Stimulated activated CD4-positive, alpha-beta T cell treated with anti-CD3 and anti-CD28 coated beads, TNF-alpha, amount 100 ng/mL, for 4 hours (primary cell): ENCODE measurements around the gene CACNA2D1.

Experiments
- DNase-seq, 3 experiments: peaks; one replicate each; pipeline ENCODE4 v3.0.0-alpha.2; 2020; ENCODE audit warnings: low read depth in 3 of 3

Gene CACNA2D1

DNA sequence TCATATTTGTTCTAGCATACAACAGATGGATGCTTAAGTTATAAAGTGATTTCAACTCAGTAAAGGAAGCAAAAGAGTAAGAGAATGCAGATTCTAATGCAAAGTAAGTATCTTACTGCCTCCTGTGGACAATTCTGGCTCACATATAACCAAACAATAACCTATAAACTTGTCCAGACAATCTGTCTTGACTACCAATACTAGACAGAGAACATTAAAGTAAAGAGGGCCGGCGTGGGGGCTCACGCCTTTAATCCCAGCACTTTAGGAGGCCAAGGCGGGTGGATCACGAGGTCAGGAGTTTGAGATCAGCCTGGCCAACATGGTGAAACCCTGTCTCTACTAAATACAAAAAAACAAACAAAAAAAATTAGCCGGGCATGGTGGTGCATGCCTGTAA lies 329.3 kb downstream of the CACNA2D1 start:
- no peak for DNase-seq

DNA sequence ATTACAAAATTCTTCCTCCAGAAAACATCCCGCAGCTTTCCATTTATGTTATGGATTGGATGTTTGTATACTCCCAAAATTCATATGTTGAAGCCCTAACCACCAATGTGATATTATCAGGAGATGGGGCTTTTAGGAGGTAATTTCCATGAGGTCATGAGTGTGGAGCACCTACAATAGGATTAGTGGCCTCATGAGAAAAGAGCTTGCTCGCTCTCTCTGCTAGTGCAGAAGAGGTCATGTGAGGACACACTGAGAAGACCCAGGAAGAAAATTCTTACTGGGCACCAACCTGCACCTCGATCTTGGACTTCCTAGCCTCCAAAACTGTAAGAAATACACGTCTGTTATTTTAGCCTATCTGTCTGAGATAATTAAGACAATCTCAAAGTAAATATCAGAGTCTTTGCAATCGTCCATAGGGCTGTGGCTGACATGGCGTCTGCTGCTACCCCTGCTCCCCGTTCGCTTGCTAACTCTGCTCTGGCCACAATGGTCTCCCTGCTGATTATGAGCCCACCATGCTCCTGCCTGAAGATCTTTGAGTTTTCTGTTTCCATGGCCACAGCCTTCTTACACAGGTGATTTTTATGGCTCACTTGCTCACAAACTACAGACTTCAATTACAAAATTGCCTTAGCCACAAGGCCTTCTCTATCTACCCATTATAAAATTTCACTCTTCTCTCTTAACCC lies 333.3 kb downstream of the CACNA2D1 start:
- no peak for DNase-seq

DNA sequence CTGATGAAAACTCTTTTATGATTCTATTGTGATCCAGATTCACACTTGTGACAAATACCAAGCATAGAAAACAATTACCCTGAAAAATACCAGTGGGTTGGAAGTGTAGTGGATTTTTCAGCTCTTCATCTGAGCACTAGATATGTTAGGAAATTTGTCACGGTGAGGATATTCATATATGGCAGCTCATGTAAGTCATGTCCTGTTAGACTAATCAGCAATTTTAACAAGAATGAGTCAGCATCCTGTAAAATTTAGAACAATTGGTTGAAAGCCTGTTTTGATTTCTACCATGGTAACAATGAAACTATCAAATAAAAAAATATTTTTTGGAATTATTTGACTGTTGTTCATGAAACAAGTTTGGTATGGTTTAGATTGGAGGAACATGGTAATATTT lies 334.3 kb downstream of the CACNA2D1 start:
- DNase-seq: no peak

GRCh38 chr7:82106201-82106600 lies 337.4 kb downstream of the CACNA2D1 start:
- no peak for DNase-seq

DNA sequence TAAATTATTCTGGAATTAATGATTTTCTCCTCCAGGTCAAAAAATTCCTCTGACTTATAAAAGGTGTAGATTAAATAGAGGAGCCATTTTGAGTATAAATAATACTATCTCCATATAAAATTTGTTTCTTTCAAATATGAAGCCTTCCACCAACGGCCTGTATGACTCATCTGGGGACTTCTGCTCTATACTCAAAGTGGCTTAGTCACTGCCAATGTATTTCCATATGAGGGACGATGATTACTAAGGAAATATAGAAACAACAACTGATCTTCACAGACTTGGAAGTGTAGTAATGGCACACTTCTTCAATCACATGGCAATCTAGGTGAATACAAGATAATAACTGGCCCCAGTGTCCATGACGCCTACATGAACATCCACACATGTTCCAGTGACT lies 338.1 kb downstream of the CACNA2D1 start:
- DNase-seq: no peak

DNA sequence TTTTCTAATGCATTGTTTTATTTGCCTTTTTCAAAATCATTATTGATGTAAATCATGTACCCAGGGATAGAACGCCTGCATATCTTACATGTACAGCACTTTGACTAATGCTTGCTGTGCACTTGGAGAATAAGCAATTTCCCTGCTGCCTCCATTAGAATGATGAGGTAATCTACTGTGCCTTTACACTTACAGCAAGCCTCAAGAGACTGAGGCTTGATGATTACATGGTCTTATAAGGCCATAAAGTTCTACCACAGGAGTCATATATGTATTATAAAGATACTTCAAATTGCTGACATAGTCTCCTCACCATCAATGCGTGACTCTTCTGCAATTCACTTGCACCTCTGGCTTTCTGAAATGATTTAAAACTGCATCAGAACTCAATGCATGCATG lies 345.2 kb downstream of the CACNA2D1 start:
- DNase-seq: no peak

DNA sequence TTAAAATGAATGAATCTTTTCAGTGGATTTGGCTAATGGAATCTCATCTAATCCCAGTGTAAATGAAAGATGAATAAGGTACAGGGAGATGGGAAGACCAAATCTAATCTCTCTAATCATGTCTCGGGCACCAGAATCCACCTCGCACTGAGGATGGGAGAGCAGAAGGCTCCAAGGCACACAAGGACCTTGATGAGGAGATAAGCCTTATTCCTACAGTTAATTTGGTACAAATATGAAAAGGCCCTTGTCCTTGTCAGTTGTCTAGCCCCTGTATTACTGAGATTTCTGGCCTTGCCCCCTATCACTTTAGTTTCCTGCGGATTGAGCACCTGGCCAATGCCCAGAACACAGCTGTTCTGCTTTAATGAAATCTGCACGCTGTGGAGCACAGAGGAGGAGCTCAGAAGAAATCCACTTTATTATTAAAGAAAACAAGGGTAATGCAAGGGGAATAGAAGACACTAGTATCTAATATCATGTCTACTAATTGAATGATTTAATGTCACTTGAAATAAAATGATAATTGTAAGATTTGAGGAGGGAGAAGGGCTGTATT lies 352.4 kb downstream of the CACNA2D1 start:
- DNase-seq: no peak

- no peak for DNase-seq
Observed at GRCh38 chr7:82087099-82087498, 356.5 kb downstream of the CACNA2D1 start.

- DNase-seq: no peak
Observed at GRCh38 chr7:82085116-82085515, 358.5 kb downstream of the CACNA2D1 start.

DNA sequence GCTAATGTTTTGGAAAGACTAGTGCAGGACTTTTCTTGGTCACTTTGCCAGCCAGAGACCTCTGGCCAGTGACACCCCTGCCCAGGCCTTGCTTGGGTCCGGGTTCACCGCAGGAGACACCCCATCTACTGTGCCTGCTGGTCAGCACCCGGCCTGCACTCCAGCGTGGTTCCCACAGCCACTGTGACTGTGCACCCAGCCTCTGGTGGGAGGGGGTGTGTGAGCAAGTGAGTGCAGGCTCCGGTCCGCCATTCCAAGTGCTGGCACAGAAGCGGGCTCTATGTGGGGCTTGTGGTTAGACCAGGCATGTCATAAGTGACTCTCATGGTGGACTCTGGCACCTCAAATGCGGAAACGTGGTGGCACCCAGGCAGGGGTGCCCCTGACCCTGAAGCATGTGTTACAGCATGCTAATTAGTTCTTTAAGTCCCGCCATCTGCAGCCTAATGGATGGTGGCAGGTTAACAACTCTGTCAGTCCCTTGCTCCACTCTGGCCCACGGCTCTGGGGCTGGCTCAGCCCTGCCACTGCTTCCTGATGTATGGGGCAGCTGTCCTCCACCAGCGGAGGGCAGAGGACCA lies 361.8 kb downstream of the CACNA2D1 start:
- DNase-seq: no peak

GRCh38 chr7:82080254-82080927 lies 363.2 kb downstream of the CACNA2D1 start:
- DNase-seq: no peak

DNA sequence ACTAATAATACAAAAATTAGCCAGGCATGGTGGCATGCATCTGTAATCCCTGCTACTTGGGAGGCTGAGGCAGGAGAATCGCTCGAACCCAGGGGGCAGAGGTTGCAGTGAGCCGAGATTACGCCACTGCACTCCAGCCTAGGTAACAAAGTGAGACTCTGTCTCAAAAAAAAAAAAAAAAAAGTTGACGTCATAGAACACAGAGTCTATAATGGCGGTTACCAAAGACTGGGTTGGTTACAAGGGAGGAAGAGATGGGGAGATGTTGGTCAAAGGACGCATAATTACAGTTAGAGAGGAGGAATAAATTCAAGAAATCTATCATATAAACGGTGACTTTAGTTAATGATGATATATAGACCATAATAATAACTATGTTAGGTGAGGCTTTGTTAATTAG lies 364.1 kb downstream of the CACNA2D1 start:
- no peak for DNase-seq

- DNase-seq: no peak
Observed at GRCh38 chr7:82078807-82079206, 364.8 kb downstream of the CACNA2D1 start.

GRCh38 chr7:82071468-82071867 lies 372.1 kb downstream of the CACNA2D1 start:
- no peak for DNase-seq

- DNase-seq: no peak
Observed at GRCh38 chr7:82067628-82068264, 375.8 kb downstream of the CACNA2D1 start.

- DNase-seq: no peak
Observed at GRCh38 chr7:82057476-82057875, 386.1 kb downstream of the CACNA2D1 start.

GRCh38 chr7:82056282-82056681 lies 387.3 kb downstream of the CACNA2D1 start:
- no peak for DNase-seq

- DNase-seq: no peak
Observed at GRCh38 chr7:82054544-82054943, 389.0 kb downstream of the CACNA2D1 start.

GRCh38 chr7:82053453-82054032 lies 390.0 kb downstream of the CACNA2D1 start:
- DNase-seq: no peak

GRCh38 chr7:82051601-82052000 lies 392.0 kb downstream of the CACNA2D1 start:
- no peak for DNase-seq

DNA sequence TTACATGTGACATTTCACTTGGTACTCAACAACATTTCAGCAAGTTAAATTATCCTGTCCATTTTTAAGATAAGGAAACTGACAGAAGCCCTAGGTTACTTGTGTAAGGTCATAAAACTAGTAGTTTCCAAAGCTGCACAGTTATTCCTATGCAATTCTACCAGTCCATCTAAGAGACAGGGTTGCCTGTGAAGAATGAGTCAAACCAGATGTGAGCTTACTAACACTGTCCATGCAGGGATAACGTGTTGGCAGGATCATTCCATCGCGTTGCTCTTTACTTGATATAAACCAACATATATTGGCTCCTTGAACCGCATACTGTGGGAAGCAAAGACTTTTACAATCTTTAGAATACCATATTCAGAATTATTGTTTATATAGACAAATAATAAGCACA lies 392.8 kb downstream of the CACNA2D1 start:
- DNase-seq: no peak

DNA sequence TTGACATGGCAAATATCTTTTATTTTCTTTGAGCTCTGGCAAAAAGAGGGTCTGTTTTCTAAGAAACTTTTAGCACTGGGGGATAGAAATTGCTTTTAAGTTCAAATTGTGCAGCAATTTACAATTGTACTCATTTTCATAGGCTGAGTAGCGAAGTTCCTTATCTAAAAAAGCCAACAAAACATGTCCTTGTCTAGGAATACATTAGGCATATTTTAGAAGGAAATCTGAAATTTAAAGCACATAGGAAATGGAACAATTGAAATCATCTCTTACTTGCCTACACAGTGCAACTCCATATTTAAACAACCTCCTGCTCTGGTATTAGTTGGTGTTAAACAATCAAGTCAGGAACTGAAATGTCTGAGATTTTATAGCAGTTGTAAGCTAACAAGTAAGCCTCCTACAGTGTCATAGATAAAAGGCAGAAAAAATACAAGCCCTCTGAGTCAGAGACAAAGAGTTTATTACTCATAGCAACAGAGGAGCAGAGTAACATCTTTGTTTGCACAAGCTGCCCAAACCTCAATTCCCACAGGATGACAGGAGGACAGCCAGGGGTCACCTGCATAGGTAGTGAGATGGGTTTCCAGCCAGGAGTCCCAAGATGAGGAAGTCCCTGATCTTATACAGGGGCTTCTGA lies 393.6 kb downstream of the CACNA2D1 start:
- DNase-seq: no peak
